ENCODE measurements around the gene LINGO3. TPM values are rescaled to one million over a fixed set of nuclear protein-coding genes. Genes with fewer than 3 reads are reported as not detected.

LINGO3 gene
- total RNA-seq, 1 donor from 2014 or later = not detected

DNA sequence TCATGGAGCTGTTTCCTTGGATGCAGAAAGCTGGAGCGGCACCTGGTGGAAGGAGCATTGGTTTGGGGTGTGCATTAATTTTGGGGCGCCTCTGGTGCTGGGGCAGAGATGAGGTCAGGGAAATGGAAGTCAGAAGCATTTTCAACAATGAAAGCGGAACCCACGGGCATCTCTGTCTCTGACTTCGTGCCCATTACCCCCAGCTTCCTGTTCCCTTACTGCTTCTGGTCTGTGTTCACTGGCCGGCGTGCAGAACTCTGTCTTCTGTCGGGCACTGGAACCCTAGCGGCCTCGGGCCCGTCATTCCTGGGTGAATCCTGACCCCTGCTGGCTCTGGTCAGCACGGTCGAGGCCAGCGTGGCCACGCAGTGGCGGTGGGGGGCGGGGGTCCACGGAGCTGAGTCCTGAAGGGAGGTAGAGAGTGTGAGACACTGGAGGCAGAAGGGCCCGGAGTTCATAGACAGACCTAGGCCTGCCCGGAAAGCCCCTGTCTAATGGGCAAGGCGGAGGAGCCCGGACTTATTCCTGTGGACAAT lies 7.9 kb upstream of the LINGO3 start:
- H3K4me3 ChIP-seq (ENCODE audit: low read depth, low read length) = no peak overlapping the region
- TF ChIP-seq CTCF (IDR thresholded peaks at IDR 0.05; ENCODE audit: insufficient read depth, low read length, severe bottlenecking) = no peak
- no peaks in the 10 kb centered on the region for H3K36me3 ChIP-seq (ENCODE audit: control insufficient read depth, insufficient read depth, low read length)
- FAIRE-seq (no peak), DNase-seq (ENCODE audit: low read depth) (no peak)
- peaks cover 1% of the 10 kb centered on the region for H3K27me3 ChIP-seq (ENCODE audit: control insufficient read depth, insufficient read depth, low read length)

GRCh38 chr19:2315121-2315817 lies 7.3 kb upstream of the LINGO3 start:
- DNase-seq (ENCODE audit: low read depth) (no peak), FAIRE-seq (no peak)
- Histone ChIP-seq H3K4me3 (ENCODE audit: low read depth, low read length) (no peak overlapping the region), H3K27me3 (ENCODE audit: control insufficient read depth, insufficient read depth, low read length) (peaks cover 2% of the 10 kb centered on the region), H3K36me3 (ENCODE audit: control insufficient read depth, insufficient read depth, low read length) (no peaks in the 10 kb centered on the region)
- no peak for TF ChIP-seq CTCF (IDR thresholded peaks at IDR 0.05; ENCODE audit: insufficient read depth, low read length, severe bottlenecking)

DNA sequence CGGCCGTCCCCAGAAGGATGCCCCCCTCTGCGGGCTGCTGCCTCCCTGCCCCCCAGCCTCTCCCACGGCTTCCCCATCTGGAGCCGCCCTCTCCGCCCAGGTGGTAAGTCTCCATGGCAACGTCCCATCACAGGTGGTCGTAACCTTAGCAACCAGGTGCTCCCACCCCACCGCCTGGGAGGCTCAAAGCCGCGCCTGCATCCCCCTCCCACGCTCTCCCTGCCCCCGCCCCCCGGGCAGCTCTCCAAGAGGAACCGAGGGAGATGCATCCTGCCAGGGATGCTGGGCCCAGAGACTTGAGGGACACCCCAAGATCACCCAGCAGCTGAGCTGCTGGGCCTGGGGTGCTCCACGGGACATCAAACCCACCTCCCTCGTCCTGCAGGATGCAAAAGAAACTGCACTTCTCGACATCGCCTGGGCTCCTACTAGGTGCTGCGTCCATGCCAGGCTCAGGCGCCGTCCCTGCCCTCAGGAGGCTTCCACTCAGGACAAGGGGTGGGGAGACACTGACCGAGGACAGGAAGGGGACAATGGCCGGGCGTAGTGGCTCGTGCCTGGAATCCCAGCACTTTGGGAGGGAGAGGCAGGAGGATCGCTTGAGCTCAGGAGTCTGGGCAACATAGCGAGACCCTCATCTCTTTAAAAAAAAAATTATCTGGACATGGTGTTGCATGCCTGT lies 5.0 kb upstream of the LINGO3 start:
- FAIRE-seq (no peak), DNase-seq (ENCODE audit: low read depth) (no peak)
- no peak overlapping the region for H3K4me3 ChIP-seq (ENCODE audit: low read depth, low read length)
- no peaks in the 10 kb centered on the region for H3K36me3 ChIP-seq (ENCODE audit: control insufficient read depth, insufficient read depth, low read length)
- H3K27me3 ChIP-seq (ENCODE audit: control insufficient read depth, insufficient read depth, low read length) = peaks cover 7% of the 10 kb centered on the region
- TF ChIP-seq CTCF (IDR thresholded peaks at IDR 0.05; ENCODE audit: insufficient read depth, low read length, severe bottlenecking) = no peak

DNA sequence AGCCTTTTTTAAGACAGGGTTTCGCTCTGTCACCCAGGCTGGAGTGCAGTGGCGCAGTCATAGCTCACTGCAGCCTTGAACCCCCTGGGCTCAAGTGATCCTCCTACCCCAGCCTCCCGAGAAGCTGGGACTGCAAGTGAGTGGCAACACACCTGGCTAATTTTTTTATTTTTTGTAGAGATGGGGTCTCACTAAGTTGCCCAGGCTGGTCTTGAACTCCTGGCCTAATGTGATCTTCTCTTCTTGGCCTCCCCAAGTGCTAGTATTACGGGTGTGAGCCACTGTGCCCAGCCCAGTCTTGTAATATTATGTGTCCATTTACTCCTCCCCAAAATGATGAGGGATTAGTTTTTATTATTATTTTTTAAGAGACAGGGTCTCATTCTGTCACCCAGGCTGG lies 3.1 kb upstream of the LINGO3 start:
- no peak for FAIRE-seq
- no peak for TF ChIP-seq CTCF (IDR thresholded peaks at IDR 0.05; ENCODE audit: insufficient read depth, low read length, severe bottlenecking)
- DNase-seq (ENCODE audit: low read depth) = no peak
- peaks cover 14% of the 10 kb centered on the region for H3K27me3 ChIP-seq (ENCODE audit: control insufficient read depth, insufficient read depth, low read length)
- no peak overlapping the region for H3K4me3 ChIP-seq (ENCODE audit: low read depth, low read length)
- no peaks in the 10 kb centered on the region for H3K36me3 ChIP-seq (ENCODE audit: control insufficient read depth, insufficient read depth, low read length)

- DNase-seq (ENCODE audit: low read depth) (no peak), FAIRE-seq (no peak)
- Histone ChIP-seq H3K36me3 (ENCODE audit: control insufficient read depth, insufficient read depth, low read length) (no peaks in the 10 kb centered on the region), H3K27me3 (ENCODE audit: control insufficient read depth, insufficient read depth, low read length) (peaks cover 14% of the 10 kb centered on the region), H3K4me3 (ENCODE audit: low read depth, low read length) (no peak overlapping the region)
- no peak for TF ChIP-seq CTCF (IDR thresholded peaks at IDR 0.05; ENCODE audit: insufficient read depth, low read length, severe bottlenecking)
These were observed 1.9 kb upstream of the LINGO3 start for GRCh38 chr19:2309734-2310362.
